K562 (cell line): ENCODE data around the gene ZNF335. TPM values are rescaled to one million over a fixed set of nuclear protein-coding genes. Genes with fewer than 3 reads are reported as not detected.

Experiments used
- GTF2A2 ChIP-seq: IDR thresholded peaks from 2 replicates; pipeline ENCODE4 v1.6.1; 2016; ENCODE audit warnings: mild to moderate bottlenecking, missing genetic modification characterization, missing compliant biosample characterization
- MTA1 ChIP-seq: fragments of 450-650 bp; IDR thresholded peaks from 2 replicates; pipeline ENCODE4 v1.6.1; 2017; ENCODE audit warnings: borderline replicate concordance
- MTA3 ChIP-seq: fragments of 450-650 bp; formaldehyde crosslinking; IDR thresholded peaks from 2 replicates; pipeline ENCODE4 v1.6.1; 2017; ENCODE audit warnings: mild to moderate bottlenecking, borderline replicate concordance
- PHF20 ChIP-seq: fragments of 450-650 bp; IDR thresholded peaks from 2 replicates; pipeline ENCODE4 v1.6.1; 2018; ENCODE audit not compliant: partially characterized antibody
- PTBP1 ChIP-seq: fragments of 200-400 bp; formaldehyde crosslinking; IDR thresholded peaks from 2 replicates; pipeline ENCODE4 v1.6.1; 2017; ENCODE audit warnings: low read depth, low read length
- RBM15 ChIP-seq: fragments of 200-400 bp; formaldehyde crosslinking; IDR thresholded peaks from 2 replicates; pipeline ENCODE4 v1.6.1; 2018; ENCODE audit warnings: mild to moderate bottlenecking, low read length, moderate library complexity; ENCODE audit not compliant: insufficient read depth
- TOE1 ChIP-seq, 2 experiments: fragments of 450-650 bp in 1 of 2; sonication (generic) in 1 of 2; formaldehyde crosslinking in 1 of 2; IDR thresholded peaks; 2 replicates each; pipeline versions ENCODE4 v1.7.1 to v1.8.0; 2016 to 2022; ENCODE audit warnings: borderline replicate concordance in 2 of 2, mild to moderate bottlenecking in 2 of 2, antibody characterized with exemption in 1 of 2, inconsistent platforms in 1 of 2, low read depth in 1 of 2, missing genetic modification reagents in 1 of 2, moderate library complexity in 1 of 2
- ZNF584 ChIP-seq: fragments of 200-800 bp; sonication (Bioruptor generic); IDR thresholded peaks from 2 replicates; pipeline ENCODE4 v1.6.1; 2016; ENCODE audit warnings: low read depth, mild to moderate bottlenecking, missing genetic modification characterization, missing compliant biosample characterization
- ZNF717 ChIP-seq: fragments of 250-450 bp; sonication (Bioruptor Pico); IDR thresholded peaks from 2 replicates; pipeline ENCODE4 v1.5.0; 2021
- ZNF778 ChIP-seq: fragments of 450-650 bp; formaldehyde crosslinking; IDR thresholded peaks from 2 replicates; pipeline ENCODE4 v1.4.0; 2020; ENCODE audit warnings: mild to moderate bottlenecking, moderate library complexity
- polyA plus RNA-seq, 8 experiments: library from polyadenylated mRNA; depleted of rRNA in 4 of 8; stranded (reverse) in 5 of 8; unstranded in 3 of 8; fragments of >200 nt; fragmentation: Nextera tagmentation in 2 of 8; fragmentation: Illumina TruSeq in 1 of 8; extraction: Ambion mirVana in 2 of 8; extraction: Trizol in 1 of 8; gene quantifications; 2 replicates each; pipeline versions ENCODE4 v1.2.1 to v1.2.3, GENCODE V29; 2011 to 2014; ENCODE audit warnings: inconsistent platforms in 1 of 8, missing spikeins in 1 of 8
- total RNA-seq, 7 experiments: library from RNA; depleted of rRNA in 6 of 7; stranded (reverse); fragments of >200 nt in 6 of 7; fragmentation: Illumina TruSeq in 2 of 7; extraction: Trizol in 2 of 7; gene quantifications; 2 replicates each; pipeline versions ENCODE4 v1.2.1 to v1.2.3, GENCODE V29; 2011 to 2021; ENCODE audit warnings: low replicate concordance in 1 of 7
- TF ChIP-seq, protein P1 (sequence below), 2 experiments: fragments of 450-650 bp in 1 of 2; sonication (generic) in 1 of 2; formaldehyde crosslinking; conservative IDR thresholded peaks; 2 replicates each; pipeline versions ENCODE4 v1.4.0 to v1.8.1; 2020 to 2022; ENCODE audit warnings: mild to moderate bottlenecking in 1 of 2, missing genetic modification reagents in 1 of 2
- TF ChIP-seq, protein P2 (sequence below): fragments of 250-450 bp; sonication (Bioruptor Pico); IDR thresholded peaks from 2 replicates; pipeline ENCODE4 v1.8.0; 2022; ENCODE audit warnings: inconsistent platforms, mild to moderate bottlenecking, moderate library complexity, borderline replicate concordance
- TF ChIP-seq, protein P3 (sequence below): fragments of 250-450 bp; sonication (Bioruptor Pico); IDR thresholded peaks from 2 replicates; pipeline ENCODE4 v1.8.0; 2022; ENCODE audit warnings: moderate library complexity, mild to moderate bottlenecking, inconsistent platforms
- TF ChIP-seq, protein P4 (sequence below): fragments of 450-650 bp; IDR thresholded peaks from 2 replicates; pipeline ENCODE4 v1.6.1; 2017; ENCODE audit warnings: antibody characterized with exemption
- TF ChIP-seq, protein P5 (sequence below): sonication (generic); IDR thresholded peaks from 2 replicates; pipeline ENCODE4 v1.6.1; 2016
- TF ChIP-seq, protein P6 (sequence below): sonication (generic); formaldehyde crosslinking; IDR thresholded peaks from 2 replicates; pipeline ENCODE4 v1.8.1; 2023; ENCODE audit warnings: mild to moderate bottlenecking, missing genetic modification reagents
- TF ChIP-seq, protein P7 (sequence below): fragments of 450-650 bp; IDR thresholded peaks from 2 replicates; pipeline ENCODE4 v1.6.1; 2018; ENCODE audit warnings: mild to moderate bottlenecking, low read depth; ENCODE audit not compliant: partially characterized antibody

ZNF335 gene
- total and polyA plus RNA-seq, 9 of the 15 experiments (the other 6 are each of a cell fraction or from before 2014, with no cell fraction given): 0.39 to 16.0 (median 7.6) TPM

DNA sequence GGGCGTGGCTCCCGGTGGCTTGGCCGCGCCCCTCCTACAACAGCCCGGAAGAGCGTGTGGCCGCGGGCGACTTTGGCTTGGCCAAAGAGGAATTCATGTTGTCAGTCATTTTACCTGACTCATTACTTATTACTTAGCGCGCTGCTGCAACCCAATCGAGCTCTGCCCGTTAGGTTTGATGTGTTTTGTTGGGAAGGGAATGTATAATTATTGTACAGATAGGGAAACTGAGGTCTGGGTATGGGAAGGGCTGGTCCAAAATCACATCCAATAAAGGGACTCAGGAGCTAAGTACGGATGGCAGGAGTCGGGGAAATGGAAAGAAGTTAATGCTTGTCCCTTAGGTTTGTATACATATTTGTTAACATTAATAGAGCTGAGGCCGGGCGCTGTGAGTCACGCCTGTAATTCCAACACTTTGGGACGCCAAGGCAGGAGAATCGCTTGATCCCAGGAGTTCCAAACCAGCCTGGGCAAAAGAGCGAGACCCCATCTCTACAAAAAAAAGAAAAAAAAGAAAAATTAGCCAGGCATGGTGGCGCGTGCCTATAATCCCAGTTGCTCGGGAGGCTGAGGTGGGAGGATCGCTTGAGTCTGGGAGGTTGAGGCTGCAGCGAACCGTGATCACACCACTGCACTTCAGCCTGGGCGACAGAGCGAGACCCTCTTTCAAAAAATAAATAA is 639 bp upstream of the ZNF335 start (continued):
- TF ChIP-seq, protein P1, sequence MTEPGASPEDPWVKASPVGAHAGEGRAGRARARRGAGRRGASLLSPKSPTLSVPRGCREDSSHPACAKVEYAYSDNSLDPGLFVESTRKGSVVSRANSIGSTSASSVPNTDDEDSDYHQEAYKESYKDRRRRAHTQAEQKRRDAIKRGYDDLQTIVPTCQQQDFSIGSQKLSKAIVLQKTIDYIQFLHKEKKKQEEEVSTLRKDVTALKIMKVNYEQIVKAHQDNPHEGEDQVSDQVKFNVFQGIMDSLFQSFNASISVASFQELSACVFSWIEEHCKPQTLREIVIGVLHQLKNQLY (CRISPR knock-in tag; conservative IDR thresholded peaks at IDR 0.05): no peak
- TF ChIP-seq PHF20 (no peak), RBM15 (no peak), GTF2A2 (tag) (no peak), MTA1 (no peak), MTA3 (no peak), TOE1 (IDR thresholded peaks at IDR 0.05; ENCODE audit: borderline replicate concordance) (no peak), TOE1 (CRISPR knock-in tag; IDR thresholded peaks at IDR 0.05; ENCODE audit: borderline replicate concordance, low read depth) (no peak), PTBP1 (no peak), ZNF584 (no peak), ZNF778 (CRISPR knock-in tag) (no peak), ZNF717 (no peak)
- TF ChIP-seq, protein P2, sequence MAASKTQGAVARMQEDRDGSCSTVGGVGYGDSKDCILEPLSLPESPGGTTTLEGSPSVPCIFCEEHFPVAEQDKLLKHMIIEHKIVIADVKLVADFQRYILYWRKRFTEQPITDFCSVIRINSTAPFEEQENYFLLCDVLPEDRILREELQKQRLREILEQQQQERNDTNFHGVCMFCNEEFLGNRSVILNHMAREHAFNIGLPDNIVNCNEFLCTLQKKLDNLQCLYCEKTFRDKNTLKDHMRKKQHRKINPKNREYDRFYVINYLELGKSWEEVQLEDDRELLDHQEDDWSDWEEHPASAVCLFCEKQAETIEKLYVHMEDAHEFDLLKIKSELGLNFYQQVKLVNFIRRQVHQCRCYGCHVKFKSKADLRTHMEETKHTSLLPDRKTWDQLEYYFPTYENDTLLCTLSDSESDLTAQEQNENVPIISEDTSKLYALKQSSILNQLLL (CRISPR knock-in tag): no peak
- TF ChIP-seq, protein P3, sequence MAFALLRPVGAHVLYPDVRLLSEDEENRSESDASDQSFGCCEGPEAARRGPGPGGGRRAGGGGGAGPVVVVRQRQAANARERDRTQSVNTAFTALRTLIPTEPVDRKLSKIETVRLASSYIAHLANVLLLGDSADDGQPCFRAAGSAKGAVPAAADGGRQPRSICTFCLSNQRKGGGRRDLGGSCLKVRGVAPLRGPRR (CRISPR knock-in tag): no peak
- TF ChIP-seq, protein P4, sequence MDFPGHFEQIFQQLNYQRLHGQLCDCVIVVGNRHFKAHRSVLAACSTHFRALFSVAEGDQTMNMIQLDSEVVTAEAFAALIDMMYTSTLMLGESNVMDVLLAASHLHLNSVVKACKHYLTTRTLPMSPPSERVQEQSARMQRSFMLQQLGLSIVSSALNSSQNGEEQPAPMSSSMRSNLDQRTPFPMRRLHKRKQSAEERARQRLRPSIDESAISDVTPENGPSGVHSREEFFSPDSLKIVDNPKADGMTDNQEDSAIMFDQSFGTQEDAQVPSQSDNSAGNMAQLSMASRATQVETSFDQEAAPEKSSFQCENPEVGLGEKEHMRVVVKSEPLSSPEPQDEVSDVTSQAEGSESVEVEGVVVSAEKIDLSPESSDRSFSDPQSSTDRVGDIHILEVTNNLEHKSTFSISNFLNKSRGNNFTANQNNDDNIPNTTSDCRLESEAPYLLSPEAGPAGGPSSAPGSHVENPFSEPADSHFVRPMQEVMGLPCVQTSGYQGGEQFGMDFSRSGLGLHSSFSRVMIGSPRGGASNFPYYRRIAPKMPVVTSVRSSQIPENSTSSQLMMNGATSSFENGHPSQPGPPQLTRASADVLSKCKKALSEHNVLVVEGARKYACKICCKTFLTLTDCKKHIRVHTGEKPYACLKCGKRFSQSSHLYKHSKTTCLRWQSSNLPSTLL: no peak
- TF ChIP-seq, protein P5, sequence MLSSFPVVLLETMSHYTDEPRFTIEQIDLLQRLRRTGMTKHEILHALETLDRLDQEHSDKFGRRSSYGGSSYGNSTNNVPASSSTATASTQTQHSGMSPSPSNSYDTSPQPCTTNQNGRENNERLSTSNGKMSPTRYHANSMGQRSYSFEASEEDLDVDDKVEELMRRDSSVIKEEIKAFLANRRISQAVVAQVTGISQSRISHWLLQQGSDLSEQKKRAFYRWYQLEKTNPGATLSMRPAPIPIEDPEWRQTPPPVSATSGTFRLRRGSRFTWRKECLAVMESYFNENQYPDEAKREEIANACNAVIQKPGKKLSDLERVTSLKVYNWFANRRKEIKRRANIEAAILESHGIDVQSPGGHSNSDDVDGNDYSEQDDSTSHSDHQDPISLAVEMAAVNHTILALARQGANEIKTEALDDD: no peak
- TF ChIP-seq, protein P6, sequence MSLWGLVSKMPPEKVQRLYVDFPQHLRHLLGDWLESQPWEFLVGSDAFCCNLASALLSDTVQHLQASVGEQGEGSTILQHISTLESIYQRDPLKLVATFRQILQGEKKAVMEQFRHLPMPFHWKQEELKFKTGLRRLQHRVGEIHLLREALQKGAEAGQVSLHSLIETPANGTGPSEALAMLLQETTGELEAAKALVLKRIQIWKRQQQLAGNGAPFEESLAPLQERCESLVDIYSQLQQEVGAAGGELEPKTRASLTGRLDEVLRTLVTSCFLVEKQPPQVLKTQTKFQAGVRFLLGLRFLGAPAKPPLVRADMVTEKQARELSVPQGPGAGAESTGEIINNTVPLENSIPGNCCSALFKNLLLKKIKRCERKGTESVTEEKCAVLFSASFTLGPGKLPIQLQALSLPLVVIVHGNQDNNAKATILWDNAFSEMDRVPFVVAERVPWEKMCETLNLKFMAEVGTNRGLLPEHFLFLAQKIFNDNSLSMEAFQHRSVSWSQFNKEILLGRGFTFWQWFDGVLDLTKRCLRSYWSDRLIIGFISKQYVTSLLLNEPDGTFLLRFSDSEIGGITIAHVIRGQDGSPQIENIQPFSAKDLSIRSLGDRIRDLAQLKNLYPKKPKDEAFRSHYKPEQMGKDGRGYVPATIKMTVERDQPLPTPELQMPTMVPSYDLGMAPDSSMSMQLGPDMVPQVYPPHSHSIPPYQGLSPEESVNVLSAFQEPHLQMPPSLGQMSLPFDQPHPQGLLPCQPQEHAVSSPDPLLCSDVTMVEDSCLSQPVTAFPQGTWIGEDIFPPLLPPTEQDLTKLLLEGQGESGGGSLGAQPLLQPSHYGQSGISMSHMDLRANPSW: no peak
- TF ChIP-seq, protein P7, sequence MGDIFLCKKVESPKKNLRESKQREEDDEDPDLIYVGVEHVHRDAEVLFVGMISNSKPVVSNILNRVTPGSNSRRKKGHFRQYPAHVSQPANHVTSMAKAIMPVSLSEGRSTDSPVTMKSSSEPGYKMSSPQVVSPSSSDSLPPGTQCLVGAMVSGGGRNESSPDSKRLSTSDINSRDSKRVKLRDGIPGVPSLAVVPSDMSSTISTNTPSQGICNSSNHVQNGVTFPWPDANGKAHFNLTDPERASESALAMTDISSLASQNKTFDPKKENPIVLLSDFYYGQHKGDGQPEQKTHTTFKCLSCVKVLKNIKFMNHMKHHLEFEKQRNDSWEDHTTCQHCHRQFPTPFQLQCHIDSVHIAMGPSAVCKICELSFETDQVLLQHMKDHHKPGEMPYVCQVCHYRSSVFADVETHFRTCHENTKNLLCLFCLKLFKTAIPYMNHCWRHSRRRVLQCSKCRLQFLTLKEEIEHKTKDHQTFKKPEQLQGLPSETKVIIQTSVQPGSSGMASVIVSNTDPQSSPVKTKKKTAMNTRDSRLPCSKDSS: no peak
